OCI-LY1 (cell line): ENCODE results near the gene GABBR2.

ENCODE experiments used
- H2AFZ ChIP-seq: fragments of 200-600 bp; sonication (generic), shearing (Covaris generic); 2 replicates; pipeline ENCODE4 v1.6.0; 2014; ENCODE audit warnings: antibody characterized with exemption, mild to moderate bottlenecking, low read length
- H3F3A ChIP-seq: fragments of 200-600 bp; sonication (generic), shearing (Covaris generic); 2 replicates; pipeline ENCODE4 v1.6.0; 2014; ENCODE audit warnings: mild to moderate bottlenecking, antibody characterized with exemption, low read length, moderate library complexity; ENCODE audit not compliant: insufficient read depth
- H3K27ac ChIP-seq: fragments of 200-600 bp; sonication (generic); 2 replicates; pipeline ENCODE4 v1.5.1; 2014; ENCODE audit warnings: low read length, mixed run types, mild to moderate bottlenecking, low read depth; ENCODE audit not compliant: poor library complexity, severe bottlenecking
- H3K27me3 ChIP-seq: fragments of 200-600 bp; sonication (generic); 2 replicates; pipeline ENCODE4 v1.6.0; 2014; ENCODE audit warnings: antibody characterized with exemption, mild to moderate bottlenecking, low read length, moderate library complexity; ENCODE audit not compliant: insufficient read depth
- H3K36me3 ChIP-seq: fragments of 200-600 bp; sonication (generic); 2 replicates; pipeline ENCODE4 v1.6.1; 2014; ENCODE audit warnings: mild to moderate bottlenecking, antibody characterized with exemption, low read length, moderate library complexity, mixed read lengths; ENCODE audit not compliant: insufficient read depth
- H3K4me1 ChIP-seq: fragments of 200-600 bp; sonication (generic); 2 replicates; pipeline ENCODE4 v1.5.1; 2014; ENCODE audit warnings: mild to moderate bottlenecking, low read length, moderate library complexity; ENCODE audit not compliant: insufficient read depth, severe bottlenecking
- H3K4me2 ChIP-seq: fragments of 200-600 bp; sonication (generic), shearing (Covaris generic); 2 replicates; pipeline ENCODE4 v1.6.1; 2014; ENCODE audit warnings: low read length
- H3K4me3 ChIP-seq: fragments of 200-600 bp; sonication (generic); 2 replicates; pipeline ENCODE4 v1.5.1; 2014; ENCODE audit warnings: low read length, low read depth, mild to moderate bottlenecking, mixed read lengths; ENCODE audit not compliant: poor library complexity, severe bottlenecking
- H3K79me2 ChIP-seq: fragments of 200-600 bp; shearing (Covaris generic); 2 replicates; pipeline ENCODE4 v1.6.1; 2016; ENCODE audit warnings: mixed run types, low read length, mixed read lengths; ENCODE audit not compliant: insufficient read depth
- H3K9ac ChIP-seq: fragments of 200-600 bp; sonication (generic), shearing (Covaris generic); 2 replicates; pipeline ENCODE4 v1.6.1; 2014; ENCODE audit warnings: mild to moderate bottlenecking, low read length, mixed read lengths
- H3K9me2 ChIP-seq: fragments of 200-600 bp; sonication (generic), shearing (Covaris generic); 2 replicates; pipeline ENCODE4 v1.6.1; 2014; ENCODE audit warnings: low read depth, mild to moderate bottlenecking, low read length, mixed read lengths
- H3K9me3 ChIP-seq: fragments of 200-600 bp; shearing (Covaris generic); 2 replicates; pipeline ENCODE4 v1.6.1; 2014; ENCODE audit warnings: low read length, mixed read lengths
- H4K20me1 ChIP-seq: fragments of 200-600 bp; sonication (generic), shearing (Covaris generic); 2 replicates; pipeline ENCODE4 v1.6.0; 2016; ENCODE audit warnings: mild to moderate bottlenecking, low read length; ENCODE audit not compliant: insufficient read depth
- EZH2 ChIP-seq: fragments of 200-600 bp; sonication (generic), shearing (Covaris generic); IDR thresholded peaks from 2 replicates; pipeline ENCODE4 v1.8.0; 2017; ENCODE audit warnings: borderline replicate concordance, mixed run types, mild to moderate bottlenecking, antibody characterized with exemption, low read length, moderate library complexity, mixed read lengths
- TF ChIP-seq, protein P1 (sequence below): fragments of 200-600 bp; sonication (generic), shearing (Covaris generic); IDR thresholded peaks from 2 replicates; pipeline ENCODE4 v1.5.1; 2017; ENCODE audit warnings: mild to moderate bottlenecking, antibody characterized with exemption, low read length, moderate library complexity, mixed read lengths

The GABBR2 gene

DNA sequence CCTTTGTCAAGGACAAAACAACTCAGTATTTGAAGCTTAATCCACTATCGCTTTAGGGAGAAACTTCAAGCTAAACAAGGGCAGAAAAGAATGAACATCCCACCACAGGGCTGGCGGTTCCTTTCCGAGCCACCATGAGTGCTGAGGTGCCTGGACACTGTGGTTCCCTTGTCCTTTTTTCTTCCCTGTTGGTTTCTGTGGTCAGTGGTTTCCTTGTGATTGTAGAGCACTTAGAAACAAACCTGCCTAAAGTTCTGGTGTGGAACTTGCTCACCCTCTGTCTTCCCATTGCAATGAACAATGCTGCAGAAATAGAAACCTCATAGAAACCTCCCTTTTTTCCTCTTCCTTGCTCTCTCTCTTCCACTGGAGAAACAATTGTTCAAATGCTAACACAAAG, 373.9 kb downstream of the GABBR2 start:
- no peak overlapping the region for H3K4me2 ChIP-seq
- no peaks in the 10 kb centered on the region for H4K20me1 ChIP-seq
- H2AFZ ChIP-seq = no peak overlapping the region
- no peak overlapping the region for H3K27ac ChIP-seq
- H3K79me2 ChIP-seq = no peaks in the 10 kb centered on the region
- TF ChIP-seq, protein P1, sequence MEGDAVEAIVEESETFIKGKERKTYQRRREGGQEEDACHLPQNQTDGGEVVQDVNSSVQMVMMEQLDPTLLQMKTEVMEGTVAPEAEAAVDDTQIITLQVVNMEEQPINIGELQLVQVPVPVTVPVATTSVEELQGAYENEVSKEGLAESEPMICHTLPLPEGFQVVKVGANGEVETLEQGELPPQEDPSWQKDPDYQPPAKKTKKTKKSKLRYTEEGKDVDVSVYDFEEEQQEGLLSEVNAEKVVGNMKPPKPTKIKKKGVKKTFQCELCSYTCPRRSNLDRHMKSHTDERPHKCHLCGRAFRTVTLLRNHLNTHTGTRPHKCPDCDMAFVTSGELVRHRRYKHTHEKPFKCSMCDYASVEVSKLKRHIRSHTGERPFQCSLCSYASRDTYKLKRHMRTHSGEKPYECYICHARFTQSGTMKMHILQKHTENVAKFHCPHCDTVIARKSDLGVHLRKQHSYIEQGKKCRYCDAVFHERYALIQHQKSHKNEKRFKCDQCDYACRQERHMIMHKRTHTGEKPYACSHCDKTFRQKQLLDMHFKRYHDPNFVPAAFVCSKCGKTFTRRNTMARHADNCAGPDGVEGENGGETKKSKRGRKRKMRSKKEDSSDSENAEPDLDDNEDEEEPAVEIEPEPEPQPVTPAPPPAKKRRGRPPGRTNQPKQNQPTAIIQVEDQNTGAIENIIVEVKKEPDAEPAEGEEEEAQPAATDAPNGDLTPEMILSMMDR = no peak
- no peak for TF ChIP-seq EZH2
- H3K9ac ChIP-seq = no peak overlapping the region
- H3K4me1 ChIP-seq = no peaks in the 10 kb centered on the region
- no peak overlapping the region for H3K4me3 ChIP-seq
- peaks cover 10% of the 10 kb centered on the region for H3K27me3 ChIP-seq
- no peaks in the 10 kb centered on the region for H3F3A ChIP-seq
- H3K9me2 ChIP-seq = no peaks in the 10 kb centered on the region
- H3K36me3 ChIP-seq = no peaks in the 10 kb centered on the region
- H3K9me3 ChIP-seq = no peaks in the 10 kb centered on the region

DNA sequence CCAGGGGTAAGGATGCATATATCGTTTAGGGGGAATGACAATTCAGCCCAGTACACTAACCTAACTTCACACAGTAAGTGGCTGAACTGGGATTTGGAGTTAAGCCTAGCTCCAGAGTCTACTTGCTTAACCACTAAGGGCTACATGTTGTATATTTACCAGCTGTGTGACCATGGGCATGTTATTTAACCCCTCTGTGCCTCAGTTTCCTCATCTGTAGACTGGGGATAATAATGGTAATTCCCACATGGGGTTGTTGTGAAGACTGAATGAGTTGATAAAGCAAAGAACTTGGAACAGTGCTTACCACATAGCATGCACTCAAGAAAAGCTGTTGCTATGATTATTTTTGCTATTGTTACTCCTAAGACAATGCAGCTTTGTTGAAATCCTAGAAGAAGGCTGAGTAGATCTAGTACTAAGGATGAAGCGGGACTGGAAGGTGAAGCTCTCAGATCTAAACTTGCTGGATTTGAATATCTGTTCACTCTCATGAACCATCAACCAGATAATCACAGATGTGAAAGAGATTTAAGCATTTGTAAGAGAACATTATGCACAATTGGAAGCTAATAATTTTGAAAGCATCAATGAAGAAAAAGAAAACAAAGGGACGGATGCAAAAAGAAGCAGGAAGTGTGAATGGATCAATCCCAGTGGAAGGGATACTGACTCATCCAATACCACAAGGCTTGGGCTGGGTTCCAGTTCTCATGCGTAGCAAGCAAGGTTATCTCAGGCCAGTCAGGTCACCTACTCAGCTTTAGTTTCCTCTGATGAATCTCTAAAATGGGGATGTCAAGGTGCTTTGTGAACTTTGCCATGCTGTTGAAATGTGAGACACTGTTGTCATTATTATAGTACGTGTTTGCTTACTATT, 374.8 kb downstream of the GABBR2 start:
- H3K4me2 ChIP-seq = no peak overlapping the region
- H3K36me3 ChIP-seq = no peaks in the 10 kb centered on the region
- H3K4me1 ChIP-seq = no peaks in the 10 kb centered on the region
- H3K9me2 ChIP-seq = no peaks in the 10 kb centered on the region
- no peak overlapping the region for H3K9ac ChIP-seq
- H3K79me2 ChIP-seq = no peaks in the 10 kb centered on the region
- no peaks in the 10 kb centered on the region for H3F3A ChIP-seq
- TF ChIP-seq EZH2 = no peak
- no peak overlapping the region for H3K4me3 ChIP-seq
- no peaks in the 10 kb centered on the region for H3K9me3 ChIP-seq
- H2AFZ ChIP-seq = no peak overlapping the region
- H3K27me3 ChIP-seq = peaks cover 10% of the 10 kb centered on the region
- H3K27ac ChIP-seq = no peak overlapping the region
- no peaks in the 10 kb centered on the region for H4K20me1 ChIP-seq

DNA sequence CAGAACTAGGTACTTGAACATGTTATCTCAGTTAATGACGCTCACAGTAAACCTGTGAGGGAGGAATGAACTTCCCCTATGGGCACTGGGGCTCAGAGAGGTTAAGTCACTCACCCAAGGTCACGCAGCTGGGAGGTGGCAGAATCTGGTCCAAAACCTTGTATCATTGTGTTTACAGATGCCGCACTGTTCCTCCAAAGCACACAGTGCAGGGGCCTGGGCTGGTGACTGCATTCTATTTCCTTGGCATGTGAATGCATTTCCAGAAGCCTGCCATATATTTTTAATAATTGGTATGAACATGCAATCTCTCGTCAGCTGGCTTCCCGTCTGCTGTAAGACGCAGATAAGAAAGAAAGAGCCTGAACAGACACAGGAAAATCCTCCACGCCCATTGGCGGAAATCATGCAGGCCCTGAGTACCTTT, 376.3 kb downstream of the GABBR2 start:
- Histone ChIP-seq H3K4me1 (no peaks in the 10 kb centered on the region), H3K9ac (no peak overlapping the region), H3K27me3 (peaks cover 10% of the 10 kb centered on the region), H3K4me3 (no peak overlapping the region), H3K4me2 (no peak overlapping the region), H2AFZ (no peak overlapping the region), H3K79me2 (no peaks in the 10 kb centered on the region), H4K20me1 (no peaks in the 10 kb centered on the region), H3K36me3 (no peaks in the 10 kb centered on the region), H3K9me3 (no peaks in the 10 kb centered on the region), H3K27ac (no peak overlapping the region), H3K9me2 (no peaks in the 10 kb centered on the region), H3F3A (no peaks in the 10 kb centered on the region)
- TF ChIP-seq, protein P1 = no peak
- TF ChIP-seq EZH2 = no peak
